Heart right ventricle (tissue), 16 donors: Measurements from ENCODE around the gene SUOX. TPM values are rescaled to one million over a fixed set of nuclear protein-coding genes. Genes with fewer than 3 reads are reported as not detected.

Experiments
- ATAC-seq, 8 donors: fragments of 200-7000 bp; cut with Tn5 transposase; one replicate each; pipeline ENCODE4 v1.9.1; 2020; ENCODE audit warnings: mild to moderate bottlenecking in 8 of 8, moderate library complexity in 8 of 8, moderate number of reproducible peaks in 1 of 8
- DNase-seq, 2 donors: peaks; one replicate each; pipeline ENCODE4 v3.0.0-alpha.2; 2020
- H3K27ac ChIP-seq, 10 donors: fragments of 200-600 bp; sonication (generic) in 2 of 10; one replicate each; pipeline versions ENCODE4 v1.5.0 to v1.8.0; 2020 to 2022; ENCODE audit warnings: mild to moderate bottlenecking in 3 of 10
- H3K27me3 ChIP-seq, 7 donors: fragments of 200-600 bp; one replicate each; pipeline ENCODE4 v1.8.0; 2021 to 2022; ENCODE audit warnings: mild to moderate bottlenecking in 2 of 7
- H3K36me3 ChIP-seq, 9 donors: fragments of 200-600 bp; sonication (generic) in 1 of 9; one replicate each; pipeline versions ENCODE4 v1.5.0 to v1.8.0; 2020 to 2022; ENCODE audit warnings: mild to moderate bottlenecking in 2 of 9
- H3K4me1 ChIP-seq, 9 donors: fragments of 200-600 bp; sonication (generic) in 1 of 9; one replicate each; pipeline versions ENCODE4 v1.5.0 to v1.8.0; 2020 to 2022; ENCODE audit warnings: mild to moderate bottlenecking in 4 of 9
- H3K4me3 ChIP-seq, 10 donors: fragments of 200-600 bp; sonication (generic) in 2 of 10; one replicate each; pipeline versions ENCODE4 v1.5.0 to v1.8.0; 2020 to 2022; ENCODE audit warnings: mild to moderate bottlenecking in 7 of 10, moderate library complexity in 2 of 10
- H3K9me3 ChIP-seq, 11 donors: fragments of 200-600 bp in 10 of 11; sonication (generic) in 2 of 11; one replicate each; pipeline versions ENCODE4 v1.5.0 to v1.8.0; 2013 to 2022; ENCODE audit warnings: mild to moderate bottlenecking in 2 of 11, control low read depth in 1 of 11, moderate library complexity in 1 of 11
- WGBS, 2 donors: extraction: QIAGEN DNeasy Blood & Tissue Kit; methylation state at CpG; one replicate each; pipeline ENCODE4 v1.1.7; 2013; ENCODE audit warnings: inconsistent platforms in 1 of 2; 5-methylcytosine and 5-hydroxymethylcytosine counted together
- intact Hi-C, 10 donors: fragments of 100-400 bp; cut with DNase I; formaldehyde crosslinking; loops; one replicate each; pipeline versions ENCODE4 v1.11.1 to v1.14.2; 2022
- polyA plus RNA-seq, 2 donors: library from polyadenylated mRNA; stranded (reverse); fragments of 200-250 nt; gene quantifications; one replicate each; pipeline ENCODE4 v1.2.3, GENCODE V29; 2013
- total RNA-seq, 10 donors: library from RNA; stranded (reverse); fragmentation: NEBNext Ultra II Directional in 3 of 10; extraction: Animal tissue kit (Norgen Biotek cat#: 25700) in 3 of 10; gene quantifications; one replicate each; pipeline versions ENCODE4 v1.2.1 to v1.2.4, GENCODE V29; 2021 to 2023
- TF ChIP-seq, protein P1 (sequence below), 9 donors: fragments of 200-600 bp; sonication (generic) in 2 of 9; IDR thresholded peaks; one replicate each; pipeline versions ENCODE4 v1.5.0 to v1.8.0; 2021 to 2022; ENCODE audit warnings: antibody characterized with exemption in 9 of 9, mild to moderate bottlenecking in 5 of 9, moderate library complexity in 1 of 9
- donor health status: Arrhythmogenic right ventricular cardiomyopathy.
- donor health status: ischemic (EF 13 %, LVEDD 7.1; RV severe dilation, severe dysfunction).
- donor health status: healthy with polysubstance abuse.
- donor health status: DM: no; HTN: yes; CAD: no.
- donor health status: DM: no; HTN: no; CAD: no.
- donor health status: ischemic (EF 25% LVEDD 6.9; RV normal size, moderate dysfunction).
- donor health status: ischemic (EF 25% LVEDD 5.7; RV mildly dilated, moderate dysfunction).
- donor health status: healthy.
- donor health status: DM: yes; HTN: yes; CAD: no.
- donor health status: Ischemic cardiomyopathy.
- donor health status: ischemic (EF 35%, LVEDD 5.7; RV mildly dilated, moderate dysfunction).
- donor health status: nonischemic (EF 11% LVEDD 7.7; RV severe dilation, severe dysfunction).
- donor health status: DM: yes; HTN: yes; CAD: no.
- donor health status: PGD.
- donor health status: ischemic (EF 29% LVEDD 5.4; RV normal size, mild dysfunction).
- donor health status: nonischemic (EF 23%, LVEDD 6.1; RV moderate dilation, normal function).

Gene SUOX
- total and polyA plus RNA-seq, 12 donors, result 23.2 to 44.8 (median 29.8) TPM

GRCh38 chr12:56031987-56032386 lies 34.9 kb downstream of the SUOX start:
- Histone ChIP-seq H3K27me3 (no peaks in the 10 kb centered on the region), H3K9me3 (no peaks in the 10 kb centered on the region), H3K4me3 (no peak overlapping the region), H3K4me1 (peaks cover 0 to 9% (median 0%) of the 10 kb centered on the region in 9 donors), H3K27ac (no peak overlapping the region), H3K36me3 (peaks cover 0 to 88% (median 26%) of the 10 kb centered on the region in 9 donors)
- TF ChIP-seq, protein P1, sequence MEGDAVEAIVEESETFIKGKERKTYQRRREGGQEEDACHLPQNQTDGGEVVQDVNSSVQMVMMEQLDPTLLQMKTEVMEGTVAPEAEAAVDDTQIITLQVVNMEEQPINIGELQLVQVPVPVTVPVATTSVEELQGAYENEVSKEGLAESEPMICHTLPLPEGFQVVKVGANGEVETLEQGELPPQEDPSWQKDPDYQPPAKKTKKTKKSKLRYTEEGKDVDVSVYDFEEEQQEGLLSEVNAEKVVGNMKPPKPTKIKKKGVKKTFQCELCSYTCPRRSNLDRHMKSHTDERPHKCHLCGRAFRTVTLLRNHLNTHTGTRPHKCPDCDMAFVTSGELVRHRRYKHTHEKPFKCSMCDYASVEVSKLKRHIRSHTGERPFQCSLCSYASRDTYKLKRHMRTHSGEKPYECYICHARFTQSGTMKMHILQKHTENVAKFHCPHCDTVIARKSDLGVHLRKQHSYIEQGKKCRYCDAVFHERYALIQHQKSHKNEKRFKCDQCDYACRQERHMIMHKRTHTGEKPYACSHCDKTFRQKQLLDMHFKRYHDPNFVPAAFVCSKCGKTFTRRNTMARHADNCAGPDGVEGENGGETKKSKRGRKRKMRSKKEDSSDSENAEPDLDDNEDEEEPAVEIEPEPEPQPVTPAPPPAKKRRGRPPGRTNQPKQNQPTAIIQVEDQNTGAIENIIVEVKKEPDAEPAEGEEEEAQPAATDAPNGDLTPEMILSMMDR (IDR thresholded peaks at IDR 0.05), result no peak
- intact Hi-C loops, result loop anchor here in 4 of 10 donors (2.0 to 10.0 kb wide), 3 partner anchors 33 to 297 kb away; no protein-coding TSS in a partner anchor
- no peak for DNase-seq
- 96 to 98% methylated on average over 1 of the region's 1 CpG for WGBS, 2 donors
- no peak for ATAC-seq

GRCh38 chr12:56034586-56035332 lies 37.7 kb downstream of the SUOX start:
- ATAC-seq (peak in 4 of 8 donors; percentile 15 to 38 (median 21)), DNase-seq (no peak)
- WGBS, 2 donors, result 85 to 89% methylated on average over 21 of the region's 21 CpGs
- H3K36me3 ChIP-seq, result peaks cover 0 to 76% (median 26%) of the 10 kb centered on the region in 9 donors
- no peaks in the 10 kb centered on the region for H3K4me1 ChIP-seq
- H3K9me3 ChIP-seq, result no peaks in the 10 kb centered on the region
- no peak overlapping the region for H3K4me3 ChIP-seq
- TF ChIP-seq, protein P1 (IDR thresholded peaks at IDR 0.05), result no peak
- intact Hi-C loops, result loop anchor here in 4 of 10 donors (5.0 to 10.0 kb wide), 3 partner anchors 42 to 300 kb away; partner anchors contain the start of gene PYM1 (in 1 of the 4)
- no peaks in the 10 kb centered on the region for H3K27me3 ChIP-seq
- no peak overlapping the region for H3K27ac ChIP-seq

- DNase-seq (no peak), ATAC-seq (no peak)
- intact Hi-C loops, result loop anchor here in 2 of 10 donors (5.0 to 10.0 kb wide), 2 partner anchors 110 to 302 kb away; partner anchors contain the start of gene PYM1 (in 1 of the 2)
- no peaks in the 10 kb centered on the region for H3K9me3 ChIP-seq
- TF ChIP-seq, protein P1 (IDR thresholded peaks at IDR 0.05), result no peak
- no peaks in the 10 kb centered on the region for H3K27me3 ChIP-seq
- no peak overlapping the region for H3K4me3 ChIP-seq
- peaks cover 0 to 9% (median 6%) of the 10 kb centered on the region in 9 donors for H3K4me1 ChIP-seq
- H3K36me3 ChIP-seq, result peaks cover 0 to 61% (median 23%) of the 10 kb centered on the region in 9 donors
- 67 to 75% methylated on average over 2 of the region's 2 CpGs for WGBS, 2 donors
- H3K27ac ChIP-seq, result no peak overlapping the region
Observed at GRCh38 chr12:56037161-56037560, 40.1 kb downstream of the SUOX start.

DNA sequence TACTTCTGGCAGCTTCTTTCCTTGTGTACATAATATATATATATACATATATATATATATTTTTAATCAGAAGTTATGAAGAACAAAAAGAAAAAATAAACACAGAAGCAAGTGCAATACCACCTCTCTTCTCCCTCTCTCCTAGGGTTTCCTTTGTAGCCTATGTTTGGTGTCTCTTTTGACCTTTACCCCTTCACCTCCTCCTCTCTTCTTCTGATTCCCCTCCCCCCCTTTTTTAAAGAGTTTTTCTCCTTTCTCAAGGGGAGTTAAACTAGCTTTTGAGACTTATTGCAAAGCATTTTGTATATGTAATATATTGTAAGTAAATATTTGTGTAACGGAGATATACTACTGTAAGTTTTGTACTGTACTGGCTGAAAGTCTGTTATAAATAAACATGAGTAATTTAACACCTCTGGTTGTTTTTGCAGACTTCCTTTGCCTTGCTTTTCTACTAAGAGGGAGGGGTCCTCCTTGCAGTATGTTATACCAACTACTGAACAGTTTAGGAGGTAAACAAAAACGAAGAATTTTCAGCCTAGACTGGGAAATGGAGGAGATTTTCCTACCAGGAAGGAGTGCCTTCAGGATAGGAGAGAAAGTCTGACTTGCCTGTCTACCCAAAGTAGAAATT lies 41.1 kb downstream of the SUOX start:
- no peaks in the 10 kb centered on the region for H3K9me3 ChIP-seq
- DNase-seq (no peak), ATAC-seq (no peak)
- H3K4me3 ChIP-seq, result no peak overlapping the region
- peaks cover 0 to 56% (median 17%) of the 10 kb centered on the region in 9 donors for H3K36me3 ChIP-seq
- no peaks in the 10 kb centered on the region for H3K27me3 ChIP-seq
- intact Hi-C loops, result loop anchor here in 2 of 10 donors (5.0 to 10.0 kb wide), 2 partner anchors 111 to 303 kb away; partner anchors contain the start of gene PYM1 (in 1 of the 2)
- peaks cover 0 to 16% (median 12%) of the 10 kb centered on the region in 9 donors for H3K4me1 ChIP-seq
- H3K27ac ChIP-seq, result no peak overlapping the region
- WGBS, 2 donors, result 69 to 77% methylated on average over 2 of the region's 2 CpGs
- TF ChIP-seq, protein P1 (IDR thresholded peaks at IDR 0.05), result no peak
